ENCODE measurements around the gene BDKRB2.

GRCh38 chr14:96161636-96162035 lies 43.0 kb upstream of the BDKRB2 start:
- no peak for TF ChIP-seq POLR2A (IDR thresholded peaks at IDR 0.05; ENCODE audit: low read depth, low read length)
- no peak for TF ChIP-seq POLR2AphosphoS5 (IDR thresholded peaks at IDR 0.05; ENCODE audit: low read depth, low read length)
- no peak for TF ChIP-seq SPI1 (IDR thresholded peaks at IDR 0.05; ENCODE audit: low read depth, low read length)
- TF ChIP-seq POU2F2 (IDR thresholded peaks at IDR 0.05; ENCODE audit: low read depth, low read length) = no peak
- no peak for TF ChIP-seq TAF1 (IDR thresholded peaks at IDR 0.05; ENCODE audit: low read depth, low read length)
- no peak for TF ChIP-seq PAX5 (IDR thresholded peaks at IDR 0.05; ENCODE audit: insufficient read depth, low read length, severe bottlenecking)
